ENCODE results near the gene MIGA2. TPM values are rescaled to one million over a fixed set of nuclear protein-coding genes. Genes with fewer than 3 reads are reported as not detected.

The MIGA2 gene, protein sequence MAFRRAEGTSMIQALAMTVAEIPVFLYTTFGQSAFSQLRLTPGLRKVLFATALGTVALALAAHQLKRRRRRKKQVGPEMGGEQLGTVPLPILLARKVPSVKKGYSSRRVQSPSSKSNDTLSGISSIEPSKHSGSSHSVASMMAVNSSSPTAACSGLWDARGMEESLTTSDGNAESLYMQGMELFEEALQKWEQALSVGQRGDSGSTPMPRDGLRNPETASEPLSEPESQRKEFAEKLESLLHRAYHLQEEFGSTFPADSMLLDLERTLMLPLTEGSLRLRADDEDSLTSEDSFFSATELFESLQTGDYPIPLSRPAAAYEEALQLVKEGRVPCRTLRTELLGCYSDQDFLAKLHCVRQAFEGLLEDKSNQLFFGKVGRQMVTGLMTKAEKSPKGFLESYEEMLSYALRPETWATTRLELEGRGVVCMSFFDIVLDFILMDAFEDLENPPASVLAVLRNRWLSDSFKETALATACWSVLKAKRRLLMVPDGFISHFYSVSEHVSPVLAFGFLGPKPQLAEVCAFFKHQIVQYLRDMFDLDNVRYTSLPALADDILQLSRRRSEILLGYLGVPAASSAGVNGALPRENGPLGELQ
- 10 to 100 TPM; 34.6 to 35.8 TPM for total RNA-seq

DNA sequence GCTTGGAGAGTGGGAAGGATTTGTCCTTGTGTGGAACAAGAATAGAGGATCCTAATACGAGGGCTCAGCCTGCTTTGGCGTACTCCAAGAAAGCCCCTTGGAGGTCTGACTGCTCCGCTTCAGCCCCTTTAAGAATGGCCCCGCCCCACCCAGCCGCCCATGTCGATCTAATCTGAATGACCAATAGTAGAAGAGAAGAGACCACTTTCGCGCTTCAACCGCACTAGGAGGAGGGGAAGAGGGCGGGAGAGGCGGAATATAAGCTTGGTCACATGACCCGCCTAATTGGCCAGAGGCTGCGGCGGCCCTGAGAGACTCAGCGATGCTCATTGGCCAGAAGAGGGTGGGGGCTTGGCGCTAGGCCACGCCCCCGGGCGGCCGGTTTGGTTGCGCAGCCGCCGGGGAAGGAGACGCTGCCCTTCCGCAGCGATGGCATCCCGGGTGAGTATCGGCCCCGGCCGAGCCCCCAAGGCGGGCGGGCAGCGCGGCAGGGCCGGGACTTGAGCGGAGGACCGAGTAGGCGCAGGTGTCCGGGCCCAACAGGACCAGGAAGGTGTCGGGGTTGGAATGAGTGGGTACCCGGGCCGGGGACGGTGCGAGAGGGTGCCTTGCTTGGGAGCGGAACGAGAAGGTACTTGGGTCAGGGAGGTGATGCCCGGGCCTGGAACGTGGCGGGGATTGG lies at the start of gene MIGA2:
MIGA2 (plus strand) TSS at position 386 of the 682 bp plus-strand sequence. CDS start 3,969 bp downstream, outside the sequence.
- ChIA-PET CTCF (interaction anchor here (0.9 to 1.4 kb wide), 2 partner anchors 9 to 95 kb away, joined by 3 to 4 read pairs; no protein-coding TSS in a partner anchor), POLR2A (no interaction called here)
- Mint-ChIP-seq H3K36me3 (ENCODE audit: low read depth) (no peaks in the 10 kb centered on the region), H3K27ac (peak within 1 kb of the TSS; percentile 82), H3K27me3 (no peaks in the 10 kb centered on the region), H3K4me1 (ENCODE audit: low read depth) (peaks cover 29% of the 10 kb centered on the region), H3K9me3 (no peaks in the 10 kb centered on the region), H3K4me3 (peak within 1 kb of the TSS; percentile 86)
- ATAC-seq: peak; percentile 98
- DNase-seq: peak; percentile 99
- TF ChIP-seq, protein P1, sequence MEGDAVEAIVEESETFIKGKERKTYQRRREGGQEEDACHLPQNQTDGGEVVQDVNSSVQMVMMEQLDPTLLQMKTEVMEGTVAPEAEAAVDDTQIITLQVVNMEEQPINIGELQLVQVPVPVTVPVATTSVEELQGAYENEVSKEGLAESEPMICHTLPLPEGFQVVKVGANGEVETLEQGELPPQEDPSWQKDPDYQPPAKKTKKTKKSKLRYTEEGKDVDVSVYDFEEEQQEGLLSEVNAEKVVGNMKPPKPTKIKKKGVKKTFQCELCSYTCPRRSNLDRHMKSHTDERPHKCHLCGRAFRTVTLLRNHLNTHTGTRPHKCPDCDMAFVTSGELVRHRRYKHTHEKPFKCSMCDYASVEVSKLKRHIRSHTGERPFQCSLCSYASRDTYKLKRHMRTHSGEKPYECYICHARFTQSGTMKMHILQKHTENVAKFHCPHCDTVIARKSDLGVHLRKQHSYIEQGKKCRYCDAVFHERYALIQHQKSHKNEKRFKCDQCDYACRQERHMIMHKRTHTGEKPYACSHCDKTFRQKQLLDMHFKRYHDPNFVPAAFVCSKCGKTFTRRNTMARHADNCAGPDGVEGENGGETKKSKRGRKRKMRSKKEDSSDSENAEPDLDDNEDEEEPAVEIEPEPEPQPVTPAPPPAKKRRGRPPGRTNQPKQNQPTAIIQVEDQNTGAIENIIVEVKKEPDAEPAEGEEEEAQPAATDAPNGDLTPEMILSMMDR (IDR thresholded peaks at IDR 0.05): no peak
- intact Hi-C loops (cut with micrococcal nuclease): no loop called here

DNA sequence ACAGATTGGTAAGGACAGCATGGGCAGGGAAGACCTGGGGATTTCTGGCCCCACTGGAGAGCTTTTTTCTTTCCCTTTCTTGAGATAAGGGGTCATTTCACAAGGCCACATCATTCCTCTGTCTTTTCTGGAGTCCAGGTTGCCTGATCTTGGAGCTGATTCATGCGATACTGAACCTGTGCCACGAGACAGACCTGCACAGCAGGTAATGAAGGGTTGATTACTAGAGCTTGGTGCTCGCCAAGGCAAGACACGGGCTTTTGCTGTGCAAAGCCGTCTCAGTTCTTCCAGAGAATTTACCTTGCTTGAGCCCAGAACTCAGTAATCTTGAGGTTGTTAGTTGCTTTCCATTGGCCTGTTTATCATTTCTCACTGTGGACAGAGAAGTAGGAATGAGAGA lies 49.8 kb upstream of the MIGA2 start:
- no peak for ATAC-seq
- TF ChIP-seq, protein P1 (IDR thresholded peaks at IDR 0.05): no peak
- ChIA-PET POLR2A (interaction anchor here (0.9 kb wide), 1 partner anchor 14 kb away, joined by 3 read pairs; no protein-coding TSS in a partner anchor), CTCF (interaction anchor here (1.1 kb wide), 1 partner anchor 19 kb away, joined by 3 read pairs; no protein-coding TSS in a partner anchor)
- Mint-ChIP-seq H3K27me3 (no peaks in the 10 kb centered on the region), H3K27ac (no peak overlapping the region), H3K4me3 (no peak overlapping the region), H3K4me1 (ENCODE audit: low read depth) (no peaks in the 10 kb centered on the region), H3K9me3 (no peaks in the 10 kb centered on the region), H3K36me3 (ENCODE audit: low read depth) (peaks cover 47% of the 10 kb centered on the region)
- intact Hi-C loops (cut with micrococcal nuclease): no loop called here
- no peak for DNase-seq

DNA sequence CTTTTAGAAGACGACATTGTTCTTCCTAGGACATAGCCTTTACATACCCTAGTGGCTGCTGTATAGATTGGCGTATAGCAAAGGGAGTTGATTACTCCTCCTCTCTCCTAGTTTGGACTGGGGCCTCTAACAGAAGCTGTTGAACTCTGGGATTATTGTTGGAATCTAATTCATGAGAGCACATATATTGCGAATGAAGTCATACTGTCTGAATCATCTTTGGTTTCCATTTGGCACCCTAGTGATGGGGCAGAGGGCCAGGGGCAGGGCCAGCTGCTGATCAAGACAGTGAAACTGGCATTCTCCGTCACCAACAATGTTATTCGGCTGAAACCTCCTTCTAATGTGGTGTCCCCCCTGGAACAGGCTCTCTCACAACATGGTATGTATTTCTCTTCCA lies 48.6 kb upstream of the MIGA2 start:
- no peak overlapping the region for H3K4me3 Mint-ChIP-seq
- ATAC-seq (no peak), DNase-seq (no peak)
- ChIA-PET POLR2A (interaction anchor here (0.7 to 0.9 kb wide), 2 partner anchors 15 to 32 kb away, joined by 3 to 5 read pairs; no protein-coding TSS in a partner anchor), CTCF (interaction anchor here (0.9 to 1.2 kb wide), 2 partner anchors 170 to 548 kb away, joined by 3 to 4 read pairs; partner anchors contain the start of gene ENDOG)
- peaks cover 45% of the 10 kb centered on the region for H3K36me3 Mint-ChIP-seq (ENCODE audit: low read depth)
- no peak overlapping the region for H3K27ac Mint-ChIP-seq
- H3K4me1 Mint-ChIP-seq (ENCODE audit: low read depth): no peaks in the 10 kb centered on the region
- TF ChIP-seq, protein P1 (IDR thresholded peaks at IDR 0.05): no peak
- intact Hi-C loops (cut with micrococcal nuclease): no loop called here
- H3K9me3 Mint-ChIP-seq: no peaks in the 10 kb centered on the region
- H3K27me3 Mint-ChIP-seq: no peaks in the 10 kb centered on the region

DNA sequence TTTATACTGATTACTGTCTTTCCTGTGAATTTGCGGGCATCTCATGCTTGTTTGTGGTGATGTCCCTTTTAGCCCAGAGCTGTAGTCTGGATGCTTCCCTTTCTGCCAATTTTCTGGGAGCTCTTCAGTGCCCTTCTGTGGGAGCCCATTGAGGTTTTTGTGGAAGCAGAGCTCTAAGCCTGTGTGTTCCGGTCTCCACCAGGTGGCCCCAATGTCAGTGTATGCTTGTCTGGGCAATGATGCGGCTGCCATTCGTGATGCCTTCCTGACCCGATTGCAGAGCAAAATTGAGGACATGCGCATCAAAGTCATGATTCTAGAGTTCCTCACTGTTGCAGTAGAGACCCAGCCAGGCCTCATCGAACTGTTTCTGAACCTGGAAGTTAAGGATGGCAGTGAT lies 43.4 kb upstream of the MIGA2 start:
- ChIA-PET POLR2A (interaction anchor here (0.6 kb wide), 1 partner anchor 481 kb away, joined by 3 read pairs; no protein-coding TSS in a partner anchor), CTCF (interaction anchor here (0.6 to 1.0 kb wide), 2 partner anchors 141 to 145 kb away, joined by 3 to 4 read pairs; no protein-coding TSS in a partner anchor)
- Mint-ChIP-seq H3K9me3 (no peaks in the 10 kb centered on the region), H3K4me3 (no peak overlapping the region), H3K27me3 (no peaks in the 10 kb centered on the region), H3K4me1 (ENCODE audit: low read depth) (no peaks in the 10 kb centered on the region), H3K27ac (no peak overlapping the region), H3K36me3 (ENCODE audit: low read depth) (peaks cover 49% of the 10 kb centered on the region)
- TF ChIP-seq, protein P1 (IDR thresholded peaks at IDR 0.05): no peak
- ATAC-seq (no peak), DNase-seq (no peak)
- intact Hi-C loops (cut with micrococcal nuclease): no loop called here
